GM18858 (cell line): ENCODE measurements around the gene DSG4.

Source experiments
- ATAC-seq: cut with Tn5 transposase; IDR thresholded peaks from one replicate; pipeline ENCODE4 v1.9.1; 2021; ENCODE audit not compliant: unreplicated experiment

The DSG4 gene

DNA sequence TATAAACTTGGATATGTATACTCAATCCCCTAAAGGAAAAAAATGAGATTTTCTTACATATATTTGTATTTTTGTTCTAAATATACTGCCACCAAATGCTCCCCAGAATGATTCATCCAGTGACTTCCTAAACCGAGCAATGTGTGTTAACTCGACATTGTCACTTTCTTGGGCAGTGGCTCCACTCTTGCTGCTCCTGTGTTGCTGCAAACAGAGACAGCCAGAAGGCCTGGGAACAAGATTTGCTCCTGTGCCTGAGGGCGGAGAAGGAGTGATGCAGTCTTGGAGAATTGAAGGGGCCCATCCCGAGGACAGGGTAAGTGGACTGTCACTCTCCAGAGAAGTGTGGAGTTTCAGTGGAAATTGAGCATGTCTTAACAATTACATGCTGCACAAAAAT lies 32.7 kb downstream of the DSG4 start:
- no peak for ATAC-seq

DNA sequence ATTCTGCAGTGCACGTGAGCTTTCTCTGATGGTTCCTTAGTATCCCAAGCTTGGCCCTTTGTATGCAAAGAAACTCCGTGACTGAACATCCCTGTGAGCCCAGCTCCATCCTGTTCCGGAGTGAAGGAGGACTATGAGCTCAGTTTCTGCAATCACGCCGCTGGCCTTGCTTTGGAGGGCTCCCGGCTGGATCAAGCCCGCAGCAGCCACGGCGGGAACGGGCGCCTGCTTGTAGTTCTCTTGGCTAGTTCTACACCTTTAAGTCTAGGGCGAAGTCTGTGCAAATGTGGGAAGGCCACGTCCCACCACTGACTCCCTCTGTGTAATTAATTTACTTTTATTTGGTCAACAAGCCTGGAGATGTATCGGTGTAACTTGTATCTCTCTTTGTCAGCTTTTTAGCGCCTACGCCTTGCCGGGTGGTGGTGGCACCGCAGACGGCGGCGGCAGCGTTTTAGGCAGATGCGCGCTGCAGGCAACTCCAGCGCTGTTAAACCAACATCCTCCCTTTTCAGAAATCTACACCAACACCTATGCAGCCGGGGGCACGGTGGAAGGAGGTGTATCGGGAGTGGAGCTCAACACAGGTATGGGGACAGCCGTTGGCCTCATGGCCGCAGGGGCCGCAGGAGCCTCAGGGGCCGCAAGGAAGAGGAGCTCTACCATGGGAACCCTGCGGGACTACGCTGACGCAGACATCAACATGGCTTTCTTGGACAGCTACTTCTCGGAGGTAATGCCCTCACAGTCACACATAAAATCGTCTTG lies 34.3 kb downstream of the DSG4 start:
- no peak for ATAC-seq

GRCh38 chr18:31413137-31413536 lies 36.6 kb downstream of the DSG4 start:
- ATAC-seq: no peak

DNA sequence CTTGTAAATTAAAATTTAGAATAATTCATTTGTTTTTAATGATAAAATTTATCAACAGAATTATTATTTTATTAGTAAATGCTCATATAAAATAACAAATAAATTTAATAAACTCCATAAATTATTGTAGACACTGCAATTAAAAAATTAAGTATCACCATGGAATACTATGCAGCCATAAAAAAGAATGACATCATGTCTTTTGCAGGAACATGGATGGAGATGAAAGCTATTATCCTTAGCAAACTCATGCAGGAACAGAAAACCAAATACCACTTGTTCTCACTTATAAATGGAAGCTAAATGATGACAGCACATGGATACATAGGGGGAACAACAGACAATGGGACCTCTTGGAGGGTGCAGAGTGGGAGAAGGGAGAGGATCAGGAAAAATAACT lies 41.3 kb downstream of the DSG4 start:
- no peak for ATAC-seq

- ATAC-seq: no peak
Measured at GRCh38 chr18:31419457-31419932, 42.9 kb downstream of the DSG4 start.

DNA sequence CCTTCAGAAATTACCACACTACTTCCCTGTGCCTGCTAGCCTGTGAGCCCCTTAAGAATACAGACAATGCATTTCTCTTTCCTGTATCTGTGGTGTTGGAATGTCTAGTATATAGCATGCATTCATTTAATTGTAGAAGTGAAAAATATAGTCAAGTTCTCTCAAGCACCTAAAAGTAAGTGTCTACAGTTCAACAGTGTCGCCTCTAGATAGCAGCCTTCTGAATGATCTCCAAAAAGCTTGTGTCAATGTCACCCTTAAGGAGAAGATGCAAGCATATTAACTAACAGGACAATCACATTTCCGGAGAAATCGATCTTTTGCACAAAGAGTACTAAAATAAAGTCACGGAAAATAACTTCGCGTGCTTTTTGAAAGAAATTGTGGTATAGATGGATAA lies 43.5 kb downstream of the DSG4 start:
- ATAC-seq: no peak

GRCh38 chr18:31420524-31420923 lies 43.9 kb downstream of the DSG4 start:
- ATAC-seq: no peak

GRCh38 chr18:31424383-31424988 lies 47.9 kb downstream of the DSG4 start:
- ATAC-seq: peak; percentile 66

DNA sequence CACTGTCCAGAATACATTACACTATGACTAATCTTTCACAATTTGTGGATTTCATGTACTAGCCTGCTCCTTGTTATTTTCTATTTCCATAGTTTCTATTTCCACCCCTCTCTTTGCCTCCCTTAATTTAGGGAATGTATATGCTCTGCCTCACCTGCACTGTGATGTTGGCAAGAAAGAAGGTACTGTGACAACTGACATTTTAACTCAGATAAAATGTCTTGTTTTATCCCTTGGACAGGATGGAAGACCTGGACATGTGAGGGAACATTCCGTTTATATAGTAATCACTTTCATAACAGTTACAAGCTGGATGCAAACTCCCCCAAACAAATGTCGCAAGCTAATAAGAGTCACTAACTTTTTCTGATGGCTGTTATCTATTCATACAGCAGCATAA lies 49.4 kb downstream of the DSG4 start:
- ATAC-seq: no peak

DNA sequence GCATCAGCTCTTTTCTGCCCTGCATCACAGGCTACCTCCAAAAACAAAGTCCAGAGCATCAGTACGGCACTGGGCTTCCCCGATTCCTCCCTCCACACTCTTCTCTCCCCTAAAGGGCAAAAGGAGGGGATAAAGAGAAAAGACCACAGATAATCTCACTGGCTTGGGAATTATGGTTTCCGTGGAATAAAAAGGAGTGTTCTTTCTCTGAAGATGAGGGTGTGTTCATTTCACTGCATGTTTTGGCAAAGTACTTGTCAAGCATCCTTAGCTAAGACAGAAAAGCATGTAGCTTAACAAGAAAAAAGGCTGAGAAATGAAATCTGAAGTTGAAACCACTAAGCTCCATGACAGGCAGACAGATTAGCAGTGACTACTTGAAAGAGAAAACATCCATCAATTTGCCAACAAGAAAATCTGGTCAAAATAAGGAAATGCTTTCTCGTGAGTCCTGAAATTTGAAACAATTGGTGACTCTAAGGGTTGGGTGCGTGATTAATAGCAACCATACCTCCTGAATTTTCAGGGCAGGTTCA lies 50.4 kb downstream of the DSG4 start:
- no peak for ATAC-seq

GRCh38 chr18:31428211-31428610 lies 51.6 kb downstream of the DSG4 start:
- ATAC-seq: no peak

DNA sequence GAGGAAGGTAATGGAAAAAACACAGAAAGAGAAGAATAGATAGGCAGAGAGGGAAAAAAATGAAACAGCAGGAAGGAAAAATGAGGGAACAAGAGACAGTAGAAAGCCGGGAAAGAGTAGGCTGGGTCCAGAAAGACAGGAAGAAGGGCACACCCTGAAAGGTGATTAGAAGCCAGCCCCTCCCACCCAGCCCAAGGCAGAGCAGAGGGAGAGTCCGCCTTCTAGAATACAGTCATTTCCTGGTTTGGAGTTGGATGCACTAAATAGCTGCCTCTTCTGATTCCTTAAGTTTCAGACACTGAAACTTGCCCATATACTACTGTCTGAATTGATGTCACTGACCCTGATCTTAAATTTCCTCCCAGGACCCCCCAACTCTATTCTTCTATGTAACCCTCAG lies 53.0 kb downstream of the DSG4 start:
- ATAC-seq: no peak

- no peak for ATAC-seq
Measured at GRCh38 chr18:31430072-31430471, 53.5 kb downstream of the DSG4 start.

GRCh38 chr18:31430554-31430953 lies 54.0 kb downstream of the DSG4 start:
- ATAC-seq: no peak

DNA sequence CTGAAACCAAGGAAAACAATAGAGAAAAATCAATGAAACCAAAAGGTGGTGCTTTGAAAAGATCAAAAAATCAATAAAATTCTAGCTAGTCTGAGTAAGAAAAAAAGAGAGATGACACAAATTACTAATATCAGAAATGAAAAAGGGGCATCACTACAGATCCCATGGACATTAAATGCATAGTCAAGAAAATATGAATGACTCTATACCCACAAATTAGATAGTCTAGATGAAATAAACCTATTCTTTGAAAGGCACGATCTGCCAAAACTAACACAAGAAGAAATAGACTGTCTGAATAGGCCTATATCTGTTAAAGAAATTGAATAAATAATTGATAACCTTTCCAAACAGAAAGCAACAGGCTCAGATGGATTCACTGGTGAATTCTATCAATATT lies 55.7 kb downstream of the DSG4 start:
- ATAC-seq: no peak

- ATAC-seq: no peak
Measured at GRCh38 chr18:31436825-31437224, 60.2 kb downstream of the DSG4 start.

GRCh38 chr18:31438402-31438801 lies 61.8 kb downstream of the DSG4 start:
- ATAC-seq: peak; percentile 79

GRCh38 chr18:31439807-31440325 lies 63.3 kb downstream of the DSG4 start:
- ATAC-seq: no peak

DNA sequence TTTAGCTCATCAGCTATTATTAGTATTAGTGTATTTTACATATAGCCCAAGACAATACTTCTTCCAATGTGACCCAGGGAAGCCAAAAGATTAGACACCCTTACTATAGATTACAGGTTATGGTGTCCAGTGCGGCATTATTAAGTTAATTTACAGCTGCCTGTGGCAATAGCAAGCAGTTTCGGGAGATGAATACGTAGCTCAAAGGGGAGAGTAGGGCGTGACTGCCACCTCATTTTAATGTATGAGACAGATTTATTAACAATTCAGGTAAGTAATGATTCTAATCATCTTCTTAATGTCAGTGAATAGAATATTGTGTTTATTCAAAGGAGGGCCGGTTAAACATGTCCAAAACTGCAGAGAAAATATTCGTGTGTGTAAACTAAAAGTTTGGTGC lies 64.2 kb downstream of the DSG4 start:
- no peak for ATAC-seq

DNA sequence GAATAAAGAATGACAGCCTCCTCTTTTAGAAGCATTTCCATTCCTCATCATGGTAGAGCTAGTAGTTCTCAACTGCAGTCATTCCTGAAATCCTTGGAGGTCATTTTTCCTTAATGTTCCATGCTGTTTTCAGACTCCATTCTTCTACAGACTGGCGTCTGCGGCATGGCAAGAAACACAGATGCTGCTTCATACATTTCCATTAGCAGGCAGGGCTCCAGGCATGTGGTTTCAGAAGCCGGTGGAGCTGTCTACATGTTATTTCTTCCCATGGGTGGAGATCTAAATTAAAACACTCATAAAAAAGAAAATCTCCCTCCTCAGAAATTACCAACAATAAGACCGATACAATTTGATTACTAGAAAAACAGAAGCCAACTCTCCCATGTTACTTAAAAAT lies 64.9 kb downstream of the DSG4 start:
- ATAC-seq: no peak

DNA sequence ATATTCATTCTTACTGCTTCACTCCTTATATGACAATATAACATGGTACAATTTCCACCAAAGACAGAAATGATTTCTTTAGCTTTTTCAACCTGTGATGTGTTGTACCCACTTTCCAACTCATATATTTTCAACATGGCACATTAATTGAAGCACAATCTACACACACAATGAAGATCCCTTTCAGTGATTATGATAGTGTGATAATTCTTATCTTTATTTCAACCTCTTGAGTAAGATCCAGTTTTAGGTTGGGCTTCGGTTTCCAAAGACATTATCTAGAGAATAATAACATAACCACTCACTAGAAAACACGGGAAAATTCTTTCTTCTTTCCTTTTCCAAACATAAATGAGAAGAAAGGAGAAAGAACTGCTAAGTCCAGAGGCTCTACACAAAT lies 67.6 kb downstream of the DSG4 start:
- no peak for ATAC-seq

GRCh38 chr18:31445908-31446307 lies 69.3 kb downstream of the DSG4 start:
- no peak for ATAC-seq
